Measurements from ENCODE around the gene SKAP2. TPM values are rescaled to one million over a fixed set of nuclear protein-coding genes. Genes with fewer than 3 reads are reported as not detected.

The SKAP2 gene
- total RNA-seq, 2 donors from 2014 or later = 3.3 to 3.4 TPM

DNA sequence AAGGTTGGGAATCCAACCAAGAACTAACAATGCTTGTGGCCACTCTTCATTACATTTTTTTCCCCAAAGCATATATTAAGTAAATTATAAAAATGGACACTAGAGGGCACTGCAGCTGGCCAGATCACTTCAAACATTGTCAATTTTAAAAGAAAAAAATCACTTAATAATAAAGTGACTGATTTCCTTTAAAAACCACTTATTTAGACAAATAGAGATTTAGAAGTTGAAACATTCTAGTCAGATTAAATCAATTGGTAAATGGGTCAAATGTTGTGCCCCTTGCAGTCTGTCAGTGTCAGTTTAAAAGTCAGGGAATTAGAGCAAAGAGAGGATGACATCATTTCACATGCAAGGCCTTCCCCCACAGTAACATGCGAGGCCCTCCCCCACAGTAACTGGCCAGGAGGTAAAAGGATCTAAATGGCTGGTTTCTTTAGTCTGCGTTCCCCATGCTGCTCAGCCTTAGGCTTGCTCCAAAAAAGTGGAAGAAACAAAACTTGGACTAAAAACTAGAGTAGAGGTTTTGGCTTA is 177.9 kb downstream of the SKAP2 start:
- H3K4me3 ChIP-seq (ENCODE audit: low read length) = no peak overlapping the region
- Mint-ChIP-seq H3K27ac (no peak overlapping the region), H3K4me3 (no peak overlapping the region)

DNA sequence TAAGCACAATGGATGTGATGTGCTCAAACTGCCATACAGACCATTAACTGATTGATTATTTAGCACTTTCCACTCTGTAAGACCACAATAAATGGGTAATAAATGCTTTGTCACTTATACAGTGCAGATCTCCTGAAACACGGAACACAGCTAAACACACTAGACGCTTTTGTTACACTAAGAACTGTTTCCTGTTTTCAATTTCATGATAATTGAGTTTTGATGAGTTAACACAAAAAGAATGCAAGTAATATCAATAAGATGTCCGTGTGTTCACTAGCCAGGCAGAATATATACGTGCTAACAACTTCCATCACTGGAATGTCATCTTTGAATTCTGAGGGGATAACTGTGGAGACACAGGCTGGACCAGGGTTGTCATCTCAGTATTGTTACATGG is 178.8 kb downstream of the SKAP2 start:
- Mint-ChIP-seq H3K9me3 (no peaks in the 10 kb centered on the region), H3K27ac (no peak overlapping the region), H3K4me1 (peaks cover 5% of the 10 kb centered on the region), H3K36me3 (ENCODE audit: low read depth) (no peaks in the 10 kb centered on the region), H3K4me3 (no peak overlapping the region), H3K27me3 (ENCODE audit: insufficient read depth) (peaks cover 7% of the 10 kb centered on the region)
- WGBS, 2 experiments (ENCODE audit: insufficient coverage in 1 of 2, insufficient read length in 1 of 2) = 40 to 56% methylated on average over 2 to 4 of the region's 4 CpGs
- DNase-seq = no peak
- Histone ChIP-seq H3K9me3 (ENCODE audit: control insufficient read depth, low read length) (no peaks in the 10 kb centered on the region), H3K27ac (ENCODE audit: low read depth, low read length) (no peak overlapping the region), H3K27me3 (ENCODE audit: control insufficient read depth, insufficient read depth, low read length, poor library complexity, severe bottlenecking) (peaks cover 5% of the 10 kb centered on the region), H3K4me1 (ENCODE audit: control insufficient read depth, insufficient read depth, low read length) (no peaks in the 10 kb centered on the region), H3K4me3 (ENCODE audit: low read length) (no peak overlapping the region), H3K9ac (ENCODE audit: extremely low read depth, low read length, poor library complexity, severe bottlenecking) (no peak overlapping the region), H3K36me3 (ENCODE audit: control insufficient read depth, insufficient read depth, low read length) (no peaks in the 10 kb centered on the region)
- TF ChIP-seq, protein P1, sequence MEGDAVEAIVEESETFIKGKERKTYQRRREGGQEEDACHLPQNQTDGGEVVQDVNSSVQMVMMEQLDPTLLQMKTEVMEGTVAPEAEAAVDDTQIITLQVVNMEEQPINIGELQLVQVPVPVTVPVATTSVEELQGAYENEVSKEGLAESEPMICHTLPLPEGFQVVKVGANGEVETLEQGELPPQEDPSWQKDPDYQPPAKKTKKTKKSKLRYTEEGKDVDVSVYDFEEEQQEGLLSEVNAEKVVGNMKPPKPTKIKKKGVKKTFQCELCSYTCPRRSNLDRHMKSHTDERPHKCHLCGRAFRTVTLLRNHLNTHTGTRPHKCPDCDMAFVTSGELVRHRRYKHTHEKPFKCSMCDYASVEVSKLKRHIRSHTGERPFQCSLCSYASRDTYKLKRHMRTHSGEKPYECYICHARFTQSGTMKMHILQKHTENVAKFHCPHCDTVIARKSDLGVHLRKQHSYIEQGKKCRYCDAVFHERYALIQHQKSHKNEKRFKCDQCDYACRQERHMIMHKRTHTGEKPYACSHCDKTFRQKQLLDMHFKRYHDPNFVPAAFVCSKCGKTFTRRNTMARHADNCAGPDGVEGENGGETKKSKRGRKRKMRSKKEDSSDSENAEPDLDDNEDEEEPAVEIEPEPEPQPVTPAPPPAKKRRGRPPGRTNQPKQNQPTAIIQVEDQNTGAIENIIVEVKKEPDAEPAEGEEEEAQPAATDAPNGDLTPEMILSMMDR (conservative IDR thresholded peaks at IDR 0.05) = no peak

More for the DNA sequence above, 177.9 kb downstream of the SKAP2 start:
- peaks cover 7% of the 10 kb centered on the region for H3K27me3 Mint-ChIP-seq (ENCODE audit: insufficient read depth)
- peaks cover 8% of the 10 kb centered on the region for H3K27me3 ChIP-seq (ENCODE audit: control insufficient read depth, insufficient read depth, low read length, poor library complexity, severe bottlenecking)
- WGBS, 2 experiments (ENCODE audit: insufficient coverage in 1 of 2, insufficient read length in 1 of 2) = 32% methylated on average over 2 of the region's 2 CpGs; no CpG with 5 or more reads in 1 of the 2 experiments
- H3K9ac ChIP-seq (ENCODE audit: extremely low read depth, low read length, poor library complexity, severe bottlenecking) = no peak overlapping the region
- H3K9me3 Mint-ChIP-seq = no peaks in the 10 kb centered on the region
- H3K9me3 ChIP-seq (ENCODE audit: control insufficient read depth, low read length) = no peaks in the 10 kb centered on the region
- no peak overlapping the region for H3K27ac ChIP-seq (ENCODE audit: low read depth, low read length)
- peak; percentile 80 for DNase-seq
- H3K4me1 Mint-ChIP-seq = peaks cover 5% of the 10 kb centered on the region
- H3K4me1 ChIP-seq (ENCODE audit: control insufficient read depth, insufficient read depth, low read length) = no peaks in the 10 kb centered on the region
- no peaks in the 10 kb centered on the region for H3K36me3 Mint-ChIP-seq (ENCODE audit: low read depth)
- no peaks in the 10 kb centered on the region for H3K36me3 ChIP-seq (ENCODE audit: control insufficient read depth, insufficient read depth, low read length)
- TF ChIP-seq, protein P1 (conservative IDR thresholded peaks at IDR 0.05) = peak; percentile 87

DNA sequence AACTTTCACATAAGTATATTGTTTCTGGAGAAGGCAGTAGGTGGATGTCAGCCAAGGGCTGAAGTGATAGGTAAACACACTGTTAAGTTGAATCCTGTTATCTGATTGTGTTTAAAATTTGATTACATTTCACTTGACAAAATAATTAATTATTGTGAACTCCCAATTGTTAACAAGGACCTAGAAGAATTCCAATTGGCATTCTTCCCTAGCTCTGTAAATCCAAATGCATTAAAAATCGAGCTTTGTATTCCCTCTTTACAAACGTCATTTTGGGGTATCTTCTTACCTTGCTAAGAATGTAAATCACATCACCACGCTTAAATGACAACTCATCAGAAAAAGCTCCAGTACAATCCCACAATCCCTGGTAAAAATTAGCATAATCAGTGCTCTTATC is 179.9 kb downstream of the SKAP2 start:
- no peak overlapping the region for H3K27ac Mint-ChIP-seq
- H3K27ac ChIP-seq (ENCODE audit: low read depth, low read length) = no peak overlapping the region
- no peak overlapping the region for H3K4me3 ChIP-seq (ENCODE audit: low read length)
- peaks cover 5% of the 10 kb centered on the region for H3K4me1 Mint-ChIP-seq
- H3K36me3 ChIP-seq (ENCODE audit: control insufficient read depth, insufficient read depth, low read length) = no peaks in the 10 kb centered on the region
- no peaks in the 10 kb centered on the region for H3K9me3 Mint-ChIP-seq
- H3K9ac ChIP-seq (ENCODE audit: extremely low read depth, low read length, poor library complexity, severe bottlenecking) = no peak overlapping the region
- TF ChIP-seq, protein P1 (conservative IDR thresholded peaks at IDR 0.05) = no peak
- H3K36me3 Mint-ChIP-seq (ENCODE audit: low read depth) = no peaks in the 10 kb centered on the region
- no peak overlapping the region for H3K4me3 Mint-ChIP-seq
- H3K4me1 ChIP-seq (ENCODE audit: control insufficient read depth, insufficient read depth, low read length) = no peaks in the 10 kb centered on the region
- WGBS, 2 experiments (ENCODE audit: insufficient coverage in 1 of 2, insufficient read length in 1 of 2) = 46 to 63% methylated on average over 2 to 3 of the region's 3 CpGs
- no peaks in the 10 kb centered on the region for H3K9me3 ChIP-seq (ENCODE audit: control insufficient read depth, low read length)
- no peak for DNase-seq
- peaks cover 5% of the 10 kb centered on the region for H3K27me3 ChIP-seq (ENCODE audit: control insufficient read depth, insufficient read depth, low read length, poor library complexity, severe bottlenecking)
- H3K27me3 Mint-ChIP-seq (ENCODE audit: insufficient read depth) = peaks cover 8% of the 10 kb centered on the region

All from endodermal cell (in vitro differentiated cells).